Thoracic aorta (tissue), 2 donors: ENCODE measurements around the gene ARHGAP25. TPM values are rescaled to one million over a fixed set of nuclear protein-coding genes. Genes with fewer than 3 reads are reported as not detected.

ENCODE experiments used
- ATAC-seq: fragments of 150-250 bp; one replicate; pipeline ENCODE4 v1.8.0; 2017; ENCODE audit warnings: low read depth; ENCODE audit not compliant: insufficient number of reproducible peaks, low FRiP score
- DNase-seq: peaks from one replicate; pipeline ENCODE4 v3.0.0-alpha.2; 2020; ENCODE audit warnings: low spot score
- H3K27ac ChIP-seq, 2 donors: fragments of 200-600 bp; sonication (generic); 1 replicate in 1 of 2; 2 replicates in 1 of 2; pipeline ENCODE4 v1.5.1; 2016; ENCODE audit warnings: mild to moderate bottlenecking in 2 of 2, moderate library complexity in 2 of 2
- H3K27me3 ChIP-seq: fragments of 200-600 bp; sonication (generic); replicated peaks from 2 replicates; pipeline ENCODE4 v1.6.0; 2016; ENCODE audit warnings: mild to moderate bottlenecking; ENCODE audit not compliant: insufficient read depth
- H3K36me3 ChIP-seq: fragments of 200-600 bp; sonication (generic); one replicate; pipeline ENCODE4 v1.5.1; 2016
- H3K4me1 ChIP-seq, 2 donors: fragments of 200-600 bp; sonication (generic); 1 replicate in 1 of 2; 2 replicates in 1 of 2; pipeline versions ENCODE4 v1.5.1 to v1.6.0; 2016; ENCODE audit warnings: low read depth in 2 of 2, mild to moderate bottlenecking in 1 of 2; ENCODE audit not compliant: control insufficient read depth in 1 of 2
- H3K4me3 ChIP-seq: fragments of 200-600 bp; sonication (generic); 2 replicates; pipeline ENCODE4 v1.5.1; 2016; ENCODE audit warnings: mild to moderate bottlenecking
- H3K9me3 ChIP-seq: fragments of 200-600 bp; sonication (generic); 2 replicates; pipeline ENCODE4 v1.5.1; 2016
- CTCF ChIP-seq: fragments of 200-600 bp; sonication (generic); IDR thresholded peaks from one replicate; pipeline ENCODE4 v1.5.1; 2019; ENCODE audit warnings: antibody characterized with exemption
- total RNA-seq, 2 donors: library from RNA; depleted of rRNA; stranded (reverse); fragments of >200 nt; gene quantifications; one replicate each; pipeline versions ENCODE4 v1.1.0 to v1.2.3, GENCODE V29; 2016

ARHGAP25 gene
- total RNA-seq, 2 donors from 2014 or later: 10.8 to 14.5 TPM

- H3K27me3 ChIP-seq: no peaks in the 10 kb centered on the region
- ATAC-seq: no peak
- H3K27ac ChIP-seq: no peak overlapping the region
- no peak for DNase-seq
- no peak for TF ChIP-seq CTCF
- no peak overlapping the region for H3K4me3 ChIP-seq
- no peaks in the 10 kb centered on the region for H3K36me3 ChIP-seq
- no peaks in the 10 kb centered on the region for H3K9me3 ChIP-seq
- peaks cover 23 to 70% of the 10 kb centered on the region in 2 donors for H3K4me1 ChIP-seq
Observed at GRCh38 chr2:68767031-68767961, 32.7 kb downstream of the ARHGAP25 start.

GRCh38 chr2:68767996-68768395 lies 33.4 kb downstream of the ARHGAP25 start:
- H3K4me1 ChIP-seq: peaks cover 19 to 65% of the 10 kb centered on the region in 2 donors
- no peak overlapping the region for H3K27ac ChIP-seq
- DNase-seq (no peak), ATAC-seq (no peak)
- no peak for TF ChIP-seq CTCF
- no peaks in the 10 kb centered on the region for H3K9me3 ChIP-seq
- H3K27me3 ChIP-seq: no peaks in the 10 kb centered on the region
- no peak overlapping the region for H3K4me3 ChIP-seq
- H3K36me3 ChIP-seq: no peaks in the 10 kb centered on the region

- ATAC-seq (no peak), DNase-seq (no peak)
- H3K9me3 ChIP-seq: no peaks in the 10 kb centered on the region
- peaks cover 14 to 62% of the 10 kb centered on the region in 2 donors for H3K4me1 ChIP-seq
- no peak overlapping the region for H3K27ac ChIP-seq
- no peaks in the 10 kb centered on the region for H3K36me3 ChIP-seq
- H3K4me3 ChIP-seq: no peak overlapping the region
- TF ChIP-seq CTCF: no peak
- no peaks in the 10 kb centered on the region for H3K27me3 ChIP-seq
Observed at GRCh38 chr2:68768461-68768860, 33.9 kb downstream of the ARHGAP25 start.

GRCh38 chr2:68768951-68769350 lies 34.3 kb downstream of the ARHGAP25 start:
- TF ChIP-seq CTCF: no peak
- Histone ChIP-seq H3K4me3 (no peak overlapping the region), H3K27ac (no peak overlapping the region), H3K27me3 (no peaks in the 10 kb centered on the region), H3K9me3 (no peaks in the 10 kb centered on the region), H3K36me3 (no peaks in the 10 kb centered on the region), H3K4me1 (peaks cover 14 to 57% of the 10 kb centered on the region in 2 donors)
- DNase-seq: no peak
- ATAC-seq: no peak

- Histone ChIP-seq H3K36me3 (no peaks in the 10 kb centered on the region), H3K4me3 (no peak overlapping the region), H3K4me1 (peaks cover 10 to 49% of the 10 kb centered on the region in 2 donors), H3K27ac (no peak overlapping the region), H3K27me3 (no peaks in the 10 kb centered on the region), H3K9me3 (no peaks in the 10 kb centered on the region)
- no peak for ATAC-seq
- TF ChIP-seq CTCF: no peak
- DNase-seq: no peak
Observed at GRCh38 chr2:68769586-68770270, 35.1 kb downstream of the ARHGAP25 start.
